Measurements from ENCODE around the gene KMT2E. TPM values are rescaled to one million over a fixed set of nuclear protein-coding genes. Genes with fewer than 3 reads are reported as not detected.

The KMT2E gene
- total RNA-seq, 1 donor from 2014 or later = 109 TPM

DNA sequence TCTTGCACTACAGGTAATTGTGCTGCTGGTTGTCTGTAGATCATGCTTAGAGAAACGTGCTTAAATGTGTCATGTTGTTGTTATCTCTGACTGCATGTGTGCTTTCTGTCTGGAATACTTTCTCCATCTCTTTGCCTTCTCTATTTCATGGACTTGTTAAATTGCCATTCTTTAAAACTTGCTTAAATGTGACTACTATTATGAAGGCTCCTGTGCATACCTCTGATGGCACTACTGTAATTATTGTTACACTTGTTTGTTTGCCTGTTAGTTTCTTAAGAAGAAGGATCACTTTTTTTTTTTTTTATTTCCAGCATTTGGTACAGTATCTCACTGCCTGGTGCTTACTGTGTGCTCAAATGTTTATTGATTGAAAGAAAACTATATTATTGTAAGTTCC is 41.6 kb downstream of the KMT2E start:
- peaks cover 4% of the 10 kb centered on the region for H3K4me1 Mint-ChIP-seq
- H3K27me3 Mint-ChIP-seq (ENCODE audit: low read depth) = no peaks in the 10 kb centered on the region
- no peak overlapping the region for H3K27ac Mint-ChIP-seq
- no peaks in the 10 kb centered on the region for H3K9me3 Mint-ChIP-seq
- DNase-seq (ENCODE audit: low spot score in 2 of 2, unreplicated experiment in 2 of 2) = no peak
- TF ChIP-seq, protein P1, sequence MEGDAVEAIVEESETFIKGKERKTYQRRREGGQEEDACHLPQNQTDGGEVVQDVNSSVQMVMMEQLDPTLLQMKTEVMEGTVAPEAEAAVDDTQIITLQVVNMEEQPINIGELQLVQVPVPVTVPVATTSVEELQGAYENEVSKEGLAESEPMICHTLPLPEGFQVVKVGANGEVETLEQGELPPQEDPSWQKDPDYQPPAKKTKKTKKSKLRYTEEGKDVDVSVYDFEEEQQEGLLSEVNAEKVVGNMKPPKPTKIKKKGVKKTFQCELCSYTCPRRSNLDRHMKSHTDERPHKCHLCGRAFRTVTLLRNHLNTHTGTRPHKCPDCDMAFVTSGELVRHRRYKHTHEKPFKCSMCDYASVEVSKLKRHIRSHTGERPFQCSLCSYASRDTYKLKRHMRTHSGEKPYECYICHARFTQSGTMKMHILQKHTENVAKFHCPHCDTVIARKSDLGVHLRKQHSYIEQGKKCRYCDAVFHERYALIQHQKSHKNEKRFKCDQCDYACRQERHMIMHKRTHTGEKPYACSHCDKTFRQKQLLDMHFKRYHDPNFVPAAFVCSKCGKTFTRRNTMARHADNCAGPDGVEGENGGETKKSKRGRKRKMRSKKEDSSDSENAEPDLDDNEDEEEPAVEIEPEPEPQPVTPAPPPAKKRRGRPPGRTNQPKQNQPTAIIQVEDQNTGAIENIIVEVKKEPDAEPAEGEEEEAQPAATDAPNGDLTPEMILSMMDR (IDR thresholded peaks at IDR 0.05; ENCODE audit: unreplicated experiment) = no peak
- H3K4me3 Mint-ChIP-seq = no peak overlapping the region
- peaks cover 30% of the 10 kb centered on the region for H3K36me3 Mint-ChIP-seq

GRCh38 chr7:105057472-105057871 is 43.5 kb downstream of the KMT2E start:
- DNase-seq (ENCODE audit: low spot score in 2 of 2, unreplicated experiment in 2 of 2) = no peak
- Mint-ChIP-seq H3K27ac (no peak overlapping the region), H3K4me3 (no peak overlapping the region), H3K9me3 (no peaks in the 10 kb centered on the region), H3K27me3 (ENCODE audit: low read depth) (no peaks in the 10 kb centered on the region), H3K4me1 (peaks cover 4% of the 10 kb centered on the region), H3K36me3 (peaks cover 17% of the 10 kb centered on the region)
- TF ChIP-seq, protein P1 (IDR thresholded peaks at IDR 0.05; ENCODE audit: unreplicated experiment) = no peak

DNA sequence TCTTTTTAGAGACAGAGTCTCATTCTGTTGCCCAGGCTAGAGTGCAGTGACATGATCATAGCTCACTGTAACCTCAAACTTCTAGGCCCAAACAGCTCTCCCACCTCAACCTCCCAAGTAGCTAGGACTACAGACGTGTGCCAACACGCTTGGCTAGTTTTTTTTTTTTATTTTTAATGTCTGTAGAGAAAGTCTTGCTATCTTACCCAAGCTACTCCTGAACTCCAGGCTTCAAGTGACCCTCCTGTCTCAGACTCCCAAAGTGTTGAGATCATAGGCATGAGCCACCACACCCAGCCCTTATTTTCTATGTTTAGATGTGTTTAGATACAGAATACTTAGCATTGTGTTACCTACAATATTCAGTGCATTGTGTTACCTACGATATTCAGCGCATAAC is 46.4 kb downstream of the KMT2E start:
- H3K36me3 Mint-ChIP-seq = peaks cover 10% of the 10 kb centered on the region

GRCh38 chr7:105060923-105061322 is 46.9 kb downstream of the KMT2E start:
- TF ChIP-seq, protein P1 (IDR thresholded peaks at IDR 0.05; ENCODE audit: unreplicated experiment) = no peak
- no peak for DNase-seq (ENCODE audit: low spot score in 2 of 2, unreplicated experiment in 2 of 2)
- H3K27me3 Mint-ChIP-seq (ENCODE audit: low read depth) = no peaks in the 10 kb centered on the region
- no peak overlapping the region for H3K4me3 Mint-ChIP-seq
- no peak overlapping the region for H3K27ac Mint-ChIP-seq
- peaks cover 7% of the 10 kb centered on the region for H3K4me1 Mint-ChIP-seq
- H3K9me3 Mint-ChIP-seq = no peaks in the 10 kb centered on the region
- peaks cover 10% of the 10 kb centered on the region for H3K36me3 Mint-ChIP-seq

More for the DNA sequence above, 46.4 kb downstream of the KMT2E start:
- no peaks in the 10 kb centered on the region for H3K9me3 Mint-ChIP-seq
- no peak overlapping the region for H3K4me3 Mint-ChIP-seq
- no peak overlapping the region for H3K27ac Mint-ChIP-seq
- TF ChIP-seq, protein P1 (IDR thresholded peaks at IDR 0.05; ENCODE audit: unreplicated experiment) = no peak
- no peak for DNase-seq (ENCODE audit: low spot score in 2 of 2, unreplicated experiment in 2 of 2)
- H3K27me3 Mint-ChIP-seq (ENCODE audit: low read depth) = no peaks in the 10 kb centered on the region
- H3K4me1 Mint-ChIP-seq = peaks cover 9% of the 10 kb centered on the region

GRCh38 chr7:105065104-105065503 is 51.1 kb downstream of the KMT2E start:
- H3K9me3 Mint-ChIP-seq = no peaks in the 10 kb centered on the region
- TF ChIP-seq, protein P1 (IDR thresholded peaks at IDR 0.05; ENCODE audit: unreplicated experiment) = no peak
- H3K36me3 Mint-ChIP-seq = peaks cover 16% of the 10 kb centered on the region
- H3K4me3 Mint-ChIP-seq = no peak overlapping the region
- H3K27ac Mint-ChIP-seq = peak overlapping the region; percentile 2
- DNase-seq (ENCODE audit: low spot score in 2 of 2, unreplicated experiment in 2 of 2) = no peak
- no peaks in the 10 kb centered on the region for H3K27me3 Mint-ChIP-seq (ENCODE audit: low read depth)
- peaks cover 5% of the 10 kb centered on the region for H3K4me1 Mint-ChIP-seq

GRCh38 chr7:105067691-105068090 is 53.7 kb downstream of the KMT2E start:
- Mint-ChIP-seq H3K36me3 (peaks cover 26% of the 10 kb centered on the region), H3K27ac (no peak overlapping the region)

More at GRCh38 chr7:105067691-105068090, 53.7 kb downstream of the KMT2E start:
- no peak for DNase-seq (ENCODE audit: low spot score in 2 of 2, unreplicated experiment in 2 of 2)
- no peaks in the 10 kb centered on the region for H3K27me3 Mint-ChIP-seq (ENCODE audit: low read depth)
- H3K9me3 Mint-ChIP-seq = no peaks in the 10 kb centered on the region
- H3K4me1 Mint-ChIP-seq = peaks cover 5% of the 10 kb centered on the region
- TF ChIP-seq, protein P1 (IDR thresholded peaks at IDR 0.05; ENCODE audit: unreplicated experiment) = no peak
- H3K4me3 Mint-ChIP-seq = no peak overlapping the region
